NAMALWA (cell line): Measurements from ENCODE around the gene GLB1L3.
"Not testable (repeated sequence)": the region's sequence is repeated elsewhere in the genome, so short reads cannot be mapped to it uniquely, and the experiment has no call there.

ENCODE experiments used
- DNase-seq: peaks from one replicate; pipeline ENCODE4 v3.0.0-alpha.2; 2015; ENCODE audit warnings: low spot score

The GLB1L3 gene

DNA sequence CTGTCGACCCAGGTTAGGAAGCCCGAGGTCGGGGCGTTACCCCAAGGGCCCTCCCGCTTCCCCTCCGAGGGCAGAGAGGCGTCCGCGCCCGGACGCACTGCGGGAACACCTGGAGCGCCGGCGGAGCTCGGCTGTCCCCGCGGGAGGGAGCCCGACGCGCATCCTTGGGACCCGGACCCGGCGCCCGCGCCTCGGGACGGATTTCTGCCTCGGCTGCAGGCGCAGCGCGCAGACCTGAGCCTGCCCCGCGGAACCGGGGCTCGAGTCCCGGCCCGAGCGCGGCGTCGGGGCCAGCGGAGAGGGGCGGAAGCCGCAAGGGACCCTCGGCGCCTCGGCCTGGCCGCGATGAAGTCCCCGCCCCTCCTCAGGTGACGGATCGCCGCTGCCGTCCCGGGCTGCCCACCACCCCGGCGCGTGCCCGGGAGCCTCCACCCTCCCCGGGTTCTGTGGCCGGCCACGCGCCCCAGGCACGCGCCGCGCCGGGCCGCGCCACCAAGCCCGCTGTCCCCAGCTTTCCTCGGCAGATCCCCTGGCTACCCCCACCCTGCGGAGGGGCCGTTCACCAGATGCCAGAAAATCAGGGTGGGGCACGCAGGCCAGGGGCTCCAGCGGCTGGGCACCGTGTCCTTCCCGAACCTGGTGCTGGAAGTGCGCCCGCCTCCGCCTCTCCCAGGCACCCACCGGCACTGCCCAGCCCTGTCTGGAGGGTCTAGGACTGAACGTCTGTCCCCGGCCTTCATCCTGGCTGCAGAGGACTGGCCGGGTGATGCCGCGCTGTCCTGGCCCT is 410 bp downstream of the GLB1L3 start:
- DNase-seq = no peak

DNA sequence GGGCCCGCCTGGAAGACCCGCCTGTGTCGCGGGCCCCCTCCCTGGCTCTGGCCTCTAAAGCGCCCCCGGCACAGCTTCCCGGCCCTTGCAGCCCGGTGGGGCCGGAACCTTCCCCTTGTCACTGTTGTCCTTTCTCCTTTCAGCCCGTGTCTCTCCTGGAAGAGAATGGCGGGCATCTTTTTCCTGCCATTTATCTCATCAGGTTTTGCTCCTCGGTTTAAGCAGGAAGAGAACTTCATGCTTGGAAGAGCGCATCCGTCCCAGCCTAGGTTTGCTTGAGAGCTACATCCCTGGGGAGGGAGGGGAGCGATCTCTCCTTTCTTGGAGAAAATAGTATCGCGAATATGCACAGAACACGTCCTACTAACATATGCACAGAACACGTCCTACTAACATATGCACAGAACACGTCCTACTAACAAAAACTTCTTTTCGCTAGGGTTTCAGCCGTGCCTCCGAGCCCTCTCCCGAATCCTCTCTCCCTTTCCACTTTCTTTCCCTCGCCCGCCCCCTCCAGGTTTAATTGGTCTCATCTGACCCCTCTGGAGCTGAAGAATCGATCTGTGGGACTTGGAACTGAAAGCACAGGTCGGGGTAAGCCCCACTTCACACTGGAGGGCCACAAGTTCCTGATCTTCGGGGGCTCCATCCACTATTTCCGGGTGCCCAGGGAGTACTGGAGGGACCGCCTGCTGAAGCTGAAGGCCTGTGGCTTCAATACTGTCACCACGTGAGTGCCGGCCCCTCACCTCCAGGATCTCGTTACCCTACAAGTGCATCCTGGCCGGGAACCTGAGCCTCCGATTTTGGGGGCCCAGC is 1.2 kb downstream of the GLB1L3 start:
- DNase-seq = no peak

DNA sequence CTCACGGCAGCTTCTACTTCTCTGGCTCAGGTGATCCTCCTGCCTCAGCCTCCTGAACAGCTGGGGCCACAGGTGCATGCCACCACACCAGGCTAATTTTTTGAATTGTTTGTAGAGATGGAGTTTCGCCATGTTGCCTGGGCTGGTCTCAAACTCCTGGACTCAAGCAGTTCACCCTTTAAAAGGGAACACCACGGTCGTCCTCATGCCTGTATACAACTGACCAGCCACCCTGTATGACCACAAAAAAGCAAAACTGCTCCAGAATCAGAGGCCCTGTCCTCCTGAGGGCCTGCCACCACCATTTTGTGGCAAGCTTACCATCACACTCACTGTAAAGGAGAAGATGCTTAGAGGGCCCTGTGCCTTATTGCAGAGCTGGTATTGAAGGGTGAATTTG is 2.2 kb downstream of the GLB1L3 start:
- DNase-seq = no peak

DNA sequence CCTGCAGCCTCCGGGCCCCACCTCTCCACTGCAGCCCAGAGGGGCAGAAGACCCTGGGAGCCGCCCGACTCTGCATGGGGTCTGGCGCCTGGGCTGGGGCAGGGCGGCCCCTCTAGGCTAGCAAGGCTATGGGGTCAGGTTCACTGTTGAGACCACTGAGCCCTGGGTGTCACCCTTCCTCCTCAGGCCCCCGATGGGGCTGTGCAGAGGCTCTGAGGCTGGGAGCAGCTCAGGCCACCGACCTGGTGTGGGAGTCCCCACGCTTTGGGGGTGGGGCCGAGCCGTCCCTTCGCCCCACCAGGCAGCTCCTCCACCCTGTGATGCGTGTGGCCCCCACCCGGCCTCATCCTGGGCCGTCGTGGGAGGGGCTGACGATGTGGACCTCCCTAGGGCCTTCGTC is 5.5 kb downstream of the GLB1L3 start:
- DNase-seq = not testable (repeated sequence)

DNA sequence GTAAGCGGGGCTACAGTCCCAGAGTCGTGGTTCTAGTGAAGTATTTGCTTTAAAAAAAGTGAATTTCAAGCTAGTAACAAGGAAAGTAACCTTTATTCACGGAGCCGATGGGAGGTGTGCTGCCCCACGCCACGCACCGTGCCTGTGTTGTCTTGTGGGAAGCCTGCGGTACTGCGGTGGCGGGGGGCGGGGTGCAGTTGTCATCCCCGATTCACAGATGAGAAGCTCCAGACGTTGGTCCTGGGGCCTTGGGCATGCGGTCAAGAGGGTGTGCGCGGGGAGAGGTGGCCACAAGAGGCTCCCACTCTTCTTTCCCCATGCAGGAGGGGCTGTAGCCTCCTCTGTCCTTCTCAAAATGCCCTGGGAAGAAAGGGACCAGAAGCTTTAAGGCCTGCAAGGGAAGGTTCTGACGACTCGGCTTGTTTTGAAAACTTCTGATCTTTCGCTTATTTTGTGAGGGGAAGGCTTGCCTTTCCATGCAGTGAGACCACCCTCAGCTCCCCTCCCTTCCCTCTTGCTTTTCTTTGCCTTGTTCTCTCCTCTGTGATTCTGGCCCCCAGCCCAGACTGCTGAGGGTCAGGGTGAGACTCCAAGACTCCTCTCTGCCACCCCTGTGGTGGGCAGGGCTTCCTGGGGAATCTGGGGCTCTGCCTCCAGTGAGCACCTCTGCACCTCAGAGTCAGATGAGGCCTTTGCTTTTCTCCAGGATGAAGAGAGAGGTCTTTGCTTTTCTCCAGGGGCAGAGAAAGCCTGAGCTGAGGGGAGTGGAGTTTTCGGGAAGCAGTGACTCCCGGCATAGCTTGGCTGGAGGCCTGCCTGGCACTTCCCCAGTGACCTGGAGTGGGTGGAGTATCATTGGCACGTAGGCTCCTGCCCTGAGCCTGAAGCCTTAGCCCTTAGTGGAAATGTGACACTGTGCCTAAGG is 6.2 kb downstream of the GLB1L3 start:
- no peak for DNase-seq

DNA sequence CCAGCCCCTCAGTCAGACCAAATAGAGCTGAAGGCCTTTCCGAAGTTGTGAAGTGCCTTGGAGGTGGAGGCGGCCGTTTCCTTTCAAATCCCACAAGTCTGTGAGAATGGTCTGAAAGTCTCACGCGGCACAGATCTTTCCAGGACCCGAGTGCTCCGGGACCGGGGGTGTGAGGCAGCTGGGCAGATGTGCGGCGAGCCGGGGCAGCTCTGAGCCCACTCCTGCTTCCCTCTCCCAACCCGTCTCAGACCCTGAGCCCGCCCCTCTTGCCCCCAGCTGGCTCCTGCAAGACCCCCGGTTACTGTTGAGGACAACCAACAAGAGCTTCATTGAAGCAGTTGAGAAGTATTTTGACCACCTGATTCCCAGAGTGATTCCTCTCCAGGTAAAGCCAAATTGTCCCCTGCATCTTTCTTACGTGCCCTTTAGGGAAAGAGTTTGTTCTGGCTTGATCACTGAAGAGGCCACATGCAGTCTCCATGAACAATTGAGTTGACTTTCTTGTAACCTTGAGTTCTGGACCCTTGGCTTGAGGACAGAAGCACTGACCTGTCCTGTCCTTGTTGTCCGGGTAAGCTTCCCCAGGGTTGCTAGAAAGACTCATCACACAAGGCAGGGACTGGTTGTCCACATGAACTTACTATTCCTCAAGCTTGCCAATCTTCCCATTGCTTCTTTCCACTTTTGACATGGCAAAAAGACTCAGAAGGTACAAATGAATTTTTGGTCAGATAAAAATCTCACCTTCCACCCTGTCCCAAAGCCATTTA is 7.5 kb downstream of the GLB1L3 start:
- no peak for DNase-seq

DNA sequence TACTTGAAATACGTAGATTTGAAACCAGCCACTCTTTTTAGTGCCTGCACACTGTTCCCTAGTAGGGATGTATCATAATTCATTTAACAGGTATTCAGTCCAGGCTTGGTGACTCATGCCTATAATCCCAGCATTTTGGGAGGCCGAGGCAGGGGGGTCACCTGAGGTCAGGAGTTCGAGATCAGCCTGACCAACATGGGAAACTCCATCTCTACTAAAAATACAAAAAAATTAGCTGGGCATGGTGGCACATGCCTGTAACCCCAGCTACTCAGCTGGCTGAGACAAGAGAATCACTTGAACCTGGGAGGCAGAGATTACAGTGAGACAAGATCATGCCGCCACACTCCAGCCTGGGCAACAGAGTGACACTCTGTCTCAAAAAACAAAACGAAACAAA is 8.2 kb downstream of the GLB1L3 start:
- DNase-seq = not testable (repeated sequence)

DNA sequence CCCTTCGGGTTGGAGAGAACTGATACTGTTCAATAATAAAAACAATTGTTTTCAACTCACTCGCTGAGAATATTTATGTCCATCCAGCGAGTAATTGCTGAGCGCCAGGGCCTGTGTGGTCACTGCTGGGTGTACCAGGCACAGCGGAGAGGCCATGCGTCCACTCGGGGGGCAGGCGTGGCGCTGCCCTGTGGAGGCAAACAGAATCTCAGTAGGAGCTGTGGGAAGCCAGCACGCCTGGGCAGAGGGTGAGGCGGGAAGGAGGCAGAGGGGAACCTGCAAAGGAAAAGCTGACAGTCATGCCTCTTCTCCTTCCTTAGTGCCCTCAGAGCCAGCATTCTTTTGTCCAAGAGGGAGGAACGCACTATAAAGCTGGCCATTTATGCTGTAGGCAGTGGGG is 11.4 kb downstream of the GLB1L3 start:
- DNase-seq = no peak

DNA sequence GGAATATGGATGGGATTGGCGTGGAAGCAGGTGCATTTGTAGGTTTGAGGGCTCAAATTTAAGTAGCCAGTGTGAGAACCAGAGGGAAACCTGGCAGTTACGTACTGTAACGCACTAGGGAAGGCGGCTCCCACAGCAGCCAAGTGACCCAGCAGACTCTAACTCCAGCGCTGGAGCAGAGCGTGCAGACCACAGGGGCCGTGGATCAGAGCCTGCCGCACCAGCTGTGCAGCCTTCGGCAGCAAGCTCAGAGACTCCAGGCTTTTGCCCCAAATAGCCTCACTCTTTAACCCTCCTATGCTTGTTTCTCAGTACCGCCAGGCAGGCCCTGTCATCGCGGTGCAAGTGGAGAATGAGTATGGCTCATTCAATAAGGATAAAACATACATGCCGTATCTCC is 12.3 kb downstream of the GLB1L3 start:
- DNase-seq = no peak

DNA sequence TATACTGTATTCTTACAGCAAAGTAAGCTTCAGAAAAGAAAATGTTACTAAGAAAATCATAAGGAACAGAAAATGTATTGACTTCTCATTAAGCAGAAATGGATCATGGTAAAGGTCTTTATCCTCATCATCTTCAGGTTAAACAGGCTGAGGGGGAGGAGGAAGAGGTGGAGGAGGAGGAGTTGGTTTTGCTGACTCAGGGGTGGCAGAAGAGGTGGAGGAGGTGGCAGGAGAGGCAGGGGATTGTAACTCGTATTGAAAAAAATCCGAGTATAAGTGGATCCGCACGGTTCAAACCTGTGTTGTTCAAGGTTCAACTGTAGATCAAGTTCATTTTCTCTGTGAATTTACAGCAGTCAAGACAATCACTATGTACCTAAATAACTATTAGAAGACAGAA is 13.0 kb downstream of the GLB1L3 start:
- no peak for DNase-seq

DNA sequence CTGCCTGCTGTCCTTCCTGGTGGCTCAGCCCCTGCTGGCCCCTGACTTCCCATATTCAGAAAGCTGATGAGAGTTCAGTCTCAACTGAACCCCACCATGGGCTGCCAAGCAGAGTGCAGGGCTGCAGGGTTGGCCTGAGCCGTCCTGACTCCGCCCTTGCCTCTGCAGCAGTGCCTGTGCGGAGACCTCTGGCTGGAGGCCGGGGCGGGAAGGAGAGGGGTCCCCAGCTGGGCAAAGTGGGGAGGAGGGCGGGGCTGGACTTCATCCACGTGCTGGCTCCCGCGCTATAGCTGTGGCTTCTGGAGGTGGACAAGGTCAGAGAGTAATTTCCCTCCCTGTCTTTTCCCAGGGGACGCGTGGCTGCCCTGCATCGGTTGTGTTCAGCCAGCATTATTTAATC is 13.6 kb downstream of the GLB1L3 start:
- DNase-seq = no peak

DNA sequence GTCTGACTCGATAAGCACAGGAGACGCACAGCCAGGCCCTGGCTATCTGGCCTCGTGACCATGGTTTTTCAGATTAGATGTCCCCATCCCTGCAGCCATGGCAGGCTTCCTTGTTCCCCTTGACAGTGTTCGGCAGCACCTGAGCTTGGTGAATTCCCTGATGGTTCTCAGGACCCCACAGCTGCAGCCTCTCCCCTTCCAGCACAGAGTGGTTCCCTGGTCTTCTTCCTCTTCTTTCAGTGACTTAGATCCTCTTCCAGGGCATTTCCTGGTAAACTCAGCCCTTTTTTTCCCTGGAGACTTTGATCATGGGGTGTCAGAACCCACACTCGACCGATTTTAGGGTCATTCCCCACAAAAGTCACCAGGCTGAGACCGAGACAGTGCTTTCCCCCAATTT is 14.5 kb downstream of the GLB1L3 start:
- DNase-seq = no peak

DNA sequence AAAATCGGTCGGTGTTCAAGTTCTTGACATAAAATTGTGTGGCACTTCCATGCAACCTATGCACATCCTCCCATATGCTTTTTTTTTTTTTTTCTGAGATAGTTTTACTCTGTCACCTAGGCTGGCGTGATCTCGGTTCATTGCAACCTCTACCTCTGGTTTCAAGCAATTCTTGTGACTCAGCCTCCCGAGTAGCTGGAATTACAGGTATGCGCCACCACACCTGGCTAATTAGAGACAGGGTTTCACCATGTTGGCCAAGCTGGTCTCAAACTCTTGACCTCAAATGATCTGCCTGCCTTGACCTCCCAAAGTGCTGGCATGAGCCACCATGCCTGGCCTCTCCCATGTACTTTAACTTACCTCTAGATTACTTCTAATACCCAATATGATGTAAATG is 15.0 kb downstream of the GLB1L3 start:
- DNase-seq = no peak

DNA sequence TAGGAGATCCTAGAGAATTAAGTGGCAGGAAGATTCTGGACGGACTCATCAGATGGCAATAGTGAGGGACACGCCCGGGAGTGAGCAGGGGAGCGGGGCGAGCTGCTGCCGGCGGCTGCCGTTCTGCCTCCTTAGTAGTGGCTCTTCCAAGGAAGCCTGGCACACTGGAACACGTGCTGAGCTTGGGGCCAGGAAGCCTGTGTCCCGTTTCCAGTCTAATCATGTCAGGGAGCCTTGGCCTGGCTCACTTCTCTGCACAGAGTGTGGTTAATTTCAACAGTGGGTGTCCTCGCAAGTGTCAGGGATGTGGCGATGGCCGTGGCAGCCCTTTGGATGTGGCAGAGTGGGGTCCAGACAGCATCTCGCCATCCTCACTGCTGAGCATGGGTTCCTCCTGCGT is 16.5 kb downstream of the GLB1L3 start:
- no peak for DNase-seq

DNA sequence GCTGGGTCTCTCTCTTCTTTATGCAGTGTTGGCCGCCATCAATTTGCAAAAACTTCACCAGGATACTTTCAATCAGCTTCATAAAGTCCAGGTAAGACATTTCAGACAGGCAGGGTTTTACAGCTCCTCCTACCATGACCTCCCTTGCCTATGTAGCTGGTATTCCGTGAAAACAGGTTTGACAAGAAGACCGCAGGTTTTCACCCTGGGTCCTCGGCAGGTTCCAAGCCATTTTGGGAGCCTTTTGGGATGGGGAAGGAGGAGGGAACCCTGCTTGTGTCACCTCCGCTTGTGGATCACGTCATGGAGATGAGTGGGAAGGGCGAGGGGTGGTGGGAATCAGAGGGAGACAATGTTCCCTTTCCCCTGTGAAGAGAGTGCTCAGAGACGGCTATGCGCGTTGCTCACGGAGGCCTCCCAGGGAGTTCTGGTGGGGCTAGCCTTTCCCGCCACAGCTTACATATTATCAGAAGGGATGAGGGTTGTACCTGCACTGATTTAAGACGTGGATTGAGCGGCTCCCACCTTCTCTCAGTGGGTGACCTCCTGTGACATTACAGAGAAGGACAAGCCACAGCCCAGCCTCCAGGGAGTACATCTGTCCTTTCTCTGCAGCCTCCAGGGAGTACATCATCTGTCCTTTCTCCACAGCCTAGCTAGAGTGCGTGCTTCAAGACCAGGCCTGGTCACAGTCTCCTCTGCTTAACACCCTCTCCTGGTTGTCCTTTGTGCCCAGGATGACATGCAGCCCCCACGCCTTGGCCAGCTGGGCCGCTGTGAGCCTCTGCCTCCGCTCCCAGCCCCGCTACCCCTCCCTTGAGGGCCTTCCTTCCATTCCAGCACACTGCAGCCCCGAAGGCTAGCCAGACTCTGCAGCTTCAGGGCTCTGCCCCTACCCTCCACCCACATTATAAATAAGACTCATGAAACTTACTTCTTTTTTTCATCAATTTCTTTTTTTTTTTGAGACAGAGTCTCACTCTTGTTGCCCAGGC is 17.2 kb downstream of the GLB1L3 start:
- DNase-seq = no peak

DNA sequence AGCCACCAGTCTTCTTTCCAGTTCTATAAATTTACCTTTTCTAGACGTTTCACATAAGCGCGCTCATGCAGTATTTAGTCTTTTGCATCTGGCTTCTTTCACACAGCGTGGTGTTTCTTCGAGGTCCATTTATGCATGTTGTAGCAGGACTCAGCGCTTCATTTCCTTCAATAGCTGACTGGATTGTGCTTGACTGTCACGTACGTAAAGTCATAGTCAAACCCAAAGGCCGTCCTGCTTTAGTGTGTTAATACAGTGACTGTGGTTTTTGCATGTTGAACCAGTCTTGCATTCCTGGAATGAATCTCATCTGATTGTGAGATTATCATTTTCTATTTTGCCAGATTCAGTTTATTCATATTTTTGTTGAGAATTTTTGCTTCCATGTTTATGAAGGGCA is 18.5 kb downstream of the GLB1L3 start:
- DNase-seq = no peak

DNA sequence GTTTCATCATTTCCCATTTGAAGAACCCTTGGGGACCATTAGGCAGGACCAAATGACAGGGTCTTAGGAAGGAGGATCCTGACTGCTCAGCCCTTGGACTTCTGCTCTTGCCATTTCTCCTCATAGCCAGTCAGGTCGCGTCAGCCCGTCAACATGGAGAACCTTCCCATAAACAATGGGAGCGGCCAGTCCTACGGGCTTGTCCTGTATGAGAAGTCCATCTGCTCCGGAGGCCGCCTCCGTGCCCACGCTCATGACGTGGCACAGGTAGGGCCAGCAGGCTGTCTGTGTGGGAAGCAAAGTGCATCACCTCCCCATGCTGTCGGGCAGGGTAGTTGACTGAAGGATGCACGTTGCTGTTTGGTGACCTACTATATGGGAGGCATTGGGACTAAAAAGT is 36.0 kb downstream of the GLB1L3 start:
- no peak for DNase-seq

DNA sequence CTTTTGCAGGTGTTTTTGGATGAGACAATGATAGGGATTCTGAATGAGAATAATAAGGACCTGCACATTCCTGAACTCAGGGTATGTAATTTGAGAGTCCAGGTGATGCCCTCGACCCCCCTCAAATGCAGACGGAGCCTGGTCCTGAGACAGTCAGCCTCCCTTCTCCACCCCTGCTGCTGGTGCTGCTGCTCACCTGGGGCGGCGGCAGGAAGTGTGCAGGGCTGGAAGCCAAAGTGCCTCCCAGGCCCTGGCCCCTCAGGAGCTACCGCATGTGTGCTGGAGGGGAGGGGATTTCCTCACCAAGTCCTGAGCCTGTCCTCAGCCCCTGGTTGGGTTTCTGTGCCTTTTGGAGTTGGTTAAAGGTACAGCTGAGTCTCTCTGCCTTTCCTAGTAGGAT is 36.6 kb downstream of the GLB1L3 start:
- no peak for DNase-seq

DNA sequence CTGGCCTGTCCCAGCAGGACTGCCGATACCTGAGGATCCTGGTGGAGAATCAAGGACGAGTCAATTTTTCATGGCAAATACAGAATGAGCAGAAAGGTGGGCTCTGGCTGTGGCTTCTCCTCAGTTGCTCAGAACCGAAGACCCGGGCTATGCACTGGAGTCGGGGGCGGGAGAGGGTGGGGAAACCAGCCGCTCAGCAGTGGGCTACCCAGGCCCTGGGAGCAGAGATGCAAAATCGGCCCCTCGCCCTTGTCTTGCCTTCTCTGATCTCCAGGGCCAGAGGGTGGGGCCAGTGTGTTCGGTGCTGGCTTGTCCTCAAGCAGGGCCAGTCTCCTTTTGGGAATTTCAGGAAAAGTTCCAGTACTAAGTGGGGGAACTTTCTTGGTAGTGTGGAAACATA is 37.2 kb downstream of the GLB1L3 start:
- DNase-seq = no peak

DNA sequence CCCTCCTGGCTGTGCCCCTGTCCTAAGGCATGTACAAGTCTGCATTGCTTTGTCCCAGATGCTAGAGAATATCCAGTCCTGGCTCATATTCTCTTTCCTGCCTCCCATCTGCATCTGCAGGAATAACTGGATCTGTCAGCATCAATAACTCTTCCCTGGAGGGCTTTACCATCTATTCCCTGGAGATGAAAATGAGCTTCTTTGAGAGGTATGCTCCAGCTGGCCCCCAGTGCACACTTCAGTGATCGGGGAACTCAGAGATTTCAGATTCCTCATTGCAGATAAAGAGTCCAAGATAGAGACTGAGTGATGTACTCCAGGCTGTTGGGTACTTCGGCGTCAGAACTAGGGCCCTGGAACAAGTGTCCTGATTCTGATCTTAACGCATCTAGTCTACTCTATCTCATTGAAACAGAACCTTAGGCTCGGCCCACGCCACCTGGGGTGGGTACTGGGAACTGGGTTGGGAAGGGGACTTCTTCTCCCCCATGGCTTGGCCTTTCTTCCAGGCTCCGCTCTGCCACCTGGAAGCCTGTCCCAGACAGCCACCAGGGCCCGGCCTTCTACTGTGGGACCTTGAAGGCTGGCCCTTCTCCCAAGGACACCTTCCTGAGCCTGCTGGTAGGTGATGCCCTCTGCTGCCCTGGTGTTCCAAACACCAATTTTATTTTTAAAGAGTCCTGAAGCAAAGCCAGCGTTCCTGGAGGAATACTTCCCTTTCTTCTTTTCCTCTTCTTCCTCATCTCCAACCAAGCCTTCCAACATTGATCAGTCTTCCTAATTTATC is 37.8 kb downstream of the GLB1L3 start:
- DNase-seq = no peak
